Measurements from ENCODE around the gene RASSF10.

The RASSF10 gene

GRCh38 chr11:13009476-13009920, 382 bp downstream of the RASSF10 start:
- POLR2A ChIA-PET, result no interaction called here
- TF ChIP-seq, protein P1, sequence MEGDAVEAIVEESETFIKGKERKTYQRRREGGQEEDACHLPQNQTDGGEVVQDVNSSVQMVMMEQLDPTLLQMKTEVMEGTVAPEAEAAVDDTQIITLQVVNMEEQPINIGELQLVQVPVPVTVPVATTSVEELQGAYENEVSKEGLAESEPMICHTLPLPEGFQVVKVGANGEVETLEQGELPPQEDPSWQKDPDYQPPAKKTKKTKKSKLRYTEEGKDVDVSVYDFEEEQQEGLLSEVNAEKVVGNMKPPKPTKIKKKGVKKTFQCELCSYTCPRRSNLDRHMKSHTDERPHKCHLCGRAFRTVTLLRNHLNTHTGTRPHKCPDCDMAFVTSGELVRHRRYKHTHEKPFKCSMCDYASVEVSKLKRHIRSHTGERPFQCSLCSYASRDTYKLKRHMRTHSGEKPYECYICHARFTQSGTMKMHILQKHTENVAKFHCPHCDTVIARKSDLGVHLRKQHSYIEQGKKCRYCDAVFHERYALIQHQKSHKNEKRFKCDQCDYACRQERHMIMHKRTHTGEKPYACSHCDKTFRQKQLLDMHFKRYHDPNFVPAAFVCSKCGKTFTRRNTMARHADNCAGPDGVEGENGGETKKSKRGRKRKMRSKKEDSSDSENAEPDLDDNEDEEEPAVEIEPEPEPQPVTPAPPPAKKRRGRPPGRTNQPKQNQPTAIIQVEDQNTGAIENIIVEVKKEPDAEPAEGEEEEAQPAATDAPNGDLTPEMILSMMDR (IDR thresholded peaks at IDR 0.05; ENCODE audit: control extremely low read depth, extremely low read depth, low read depth, missing control alignments), result no peak
- CTCF ChIA-PET, result no interaction called here
- DNase-seq (ENCODE audit: extremely low spot score), result no peak

GRCh38 chr11:13009921-13010748, 1.0 kb downstream of the RASSF10 start:
- no peak for DNase-seq (ENCODE audit: extremely low spot score)
- ChIA-PET CTCF (no interaction called here), POLR2A (no interaction called here)
- TF ChIP-seq, protein P1 (IDR thresholded peaks at IDR 0.05; ENCODE audit: control extremely low read depth, extremely low read depth, low read depth, missing control alignments), result no peak

DNA sequence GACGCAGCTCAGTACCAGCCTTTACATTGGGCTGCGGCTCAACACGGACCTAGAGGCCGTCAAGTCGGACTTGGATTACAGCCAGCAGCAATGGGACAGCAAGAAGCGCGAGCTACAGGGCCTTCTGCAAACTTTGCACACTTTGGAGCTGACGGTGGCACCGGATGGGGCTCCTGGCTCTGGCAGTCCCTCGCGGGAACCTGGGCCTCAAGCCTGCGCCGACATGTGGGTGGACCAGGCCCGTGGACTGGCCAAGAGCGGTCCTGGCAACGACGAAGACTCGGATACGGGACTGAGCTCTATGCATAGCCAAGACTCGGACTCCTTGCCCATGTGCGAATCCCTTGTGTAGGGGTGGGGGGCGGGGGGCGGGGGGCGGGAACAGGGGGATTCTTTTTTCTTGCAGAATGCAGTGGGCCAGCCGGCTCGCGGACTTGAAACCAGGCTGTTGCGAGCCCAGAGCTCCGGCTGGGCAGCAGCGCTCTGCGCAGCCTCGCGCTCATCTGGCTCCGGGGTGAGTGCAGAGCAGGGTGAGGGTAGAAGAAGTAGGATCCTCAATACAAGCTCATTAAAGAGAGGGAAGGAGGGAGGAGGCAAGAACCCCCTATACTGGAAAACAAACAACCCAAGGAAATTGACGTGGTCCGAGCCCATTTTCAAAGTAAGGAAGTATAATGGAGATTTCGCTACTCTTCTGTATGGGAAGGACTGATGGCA, 1.8 kb downstream of the RASSF10 start:
- TF ChIP-seq, protein P1 (IDR thresholded peaks at IDR 0.05; ENCODE audit: control extremely low read depth, extremely low read depth, low read depth, missing control alignments), result no peak
- POLR2A ChIA-PET, result no interaction called here
- CTCF ChIA-PET, result no interaction called here
- DNase-seq (ENCODE audit: extremely low spot score), result peak; percentile 17

- CTCF ChIA-PET, result interaction anchor here (1.4 kb wide), 1 partner anchor 11 kb away, joined by 3 read pairs; no protein-coding TSS in a partner anchor
- TF ChIP-seq, protein P1 (IDR thresholded peaks at IDR 0.05; ENCODE audit: control extremely low read depth, extremely low read depth, low read depth, missing control alignments), result no peak
- no peak for DNase-seq (ENCODE audit: extremely low spot score)
- POLR2A ChIA-PET, result no interaction called here
These were observed 2.4 kb downstream of the RASSF10 start for GRCh38 chr11:13011466-13012055.

- no peak for DNase-seq (ENCODE audit: extremely low spot score)
- ChIA-PET POLR2A (no interaction called here), CTCF (interaction anchor here (1.4 kb wide), 1 partner anchor 11 kb away, joined by 3 read pairs; no protein-coding TSS in a partner anchor)
- TF ChIP-seq, protein P1 (IDR thresholded peaks at IDR 0.05; ENCODE audit: control extremely low read depth, extremely low read depth, low read depth, missing control alignments), result no peak
These were observed 3.0 kb downstream of the RASSF10 start for GRCh38 chr11:13012056-13012661.

DNA sequence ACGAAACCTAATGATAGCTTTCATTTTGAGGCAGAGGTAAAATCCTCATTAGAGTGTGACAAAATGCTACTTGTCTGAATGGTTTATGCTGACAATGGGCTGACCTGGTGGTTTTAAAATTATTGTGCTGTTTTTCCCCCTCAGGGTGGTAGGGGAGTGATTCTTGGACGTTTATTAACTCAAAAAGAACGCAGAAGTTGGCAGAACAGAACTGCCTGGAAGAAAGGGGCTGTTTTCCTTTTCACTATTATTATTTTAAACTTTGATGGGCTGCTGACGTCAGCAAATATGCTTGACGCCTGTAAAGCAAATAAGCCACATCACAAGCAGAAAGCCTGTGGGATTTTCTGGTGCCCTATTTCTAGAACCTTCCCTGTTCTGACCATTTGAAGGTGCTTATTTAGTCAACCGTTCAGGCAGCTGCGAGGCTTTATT, 4.0 kb downstream of the RASSF10 start:
- no peak for DNase-seq (ENCODE audit: extremely low spot score)
- POLR2A ChIA-PET, result no interaction called here
- CTCF ChIA-PET, result no interaction called here
- TF ChIP-seq, protein P1 (IDR thresholded peaks at IDR 0.05; ENCODE audit: control extremely low read depth, extremely low read depth, low read depth, missing control alignments), result no peak

All from GM10248 (cell line).